Neuronal stem cell (in vitro differentiated cells): ENCODE data around the gene KHDC4.

Experiments used
- DNase-seq: peaks from one replicate; pipeline ENCODE4 v3.0.0-alpha.2; 2013; ENCODE audit warnings: low spot score
- H2AFZ ChIP-seq: one replicate; pipeline ENCODE4 v1.6.1; 2013; ENCODE audit warnings: mild to moderate bottlenecking, low read length, inconsistent platforms
- H2AK5ac ChIP-seq: 2 replicates; pipeline ENCODE4 v1.6.1; 2013; ENCODE audit warnings: low read depth, mild to moderate bottlenecking, inconsistent platforms, low read length, moderate library complexity, mixed read lengths
- H2BK120ac ChIP-seq: 2 replicates; pipeline ENCODE4 v1.6.1; 2013; ENCODE audit warnings: low read depth, mild to moderate bottlenecking, inconsistent platforms, low read length, moderate library complexity, mixed read lengths
- H2BK12ac ChIP-seq: one replicate; pipeline ENCODE4 v1.6.1; 2013; ENCODE audit warnings: low read length, inconsistent platforms
- H2BK15ac ChIP-seq: 2 replicates; pipeline ENCODE4 v1.6.1; 2013; ENCODE audit warnings: mild to moderate bottlenecking, low read length, inconsistent platforms, mixed read lengths
- H2BK5ac ChIP-seq: one replicate; pipeline ENCODE4 v1.6.1; 2013; ENCODE audit warnings: inconsistent platforms, mild to moderate bottlenecking, low read length, moderate library complexity
- H3K14ac ChIP-seq: one replicate; pipeline ENCODE4 v1.6.1; 2013; ENCODE audit warnings: low read length, inconsistent platforms
- H3K18ac ChIP-seq: 2 replicates; pipeline ENCODE4 v1.6.1; 2013; ENCODE audit warnings: low read length, inconsistent platforms
- H3K23ac ChIP-seq: 2 replicates; pipeline ENCODE4 v1.6.1; 2013; ENCODE audit warnings: low read depth, mild to moderate bottlenecking, mixed read lengths, low read length, inconsistent platforms; ENCODE audit not compliant: poor library complexity
- H3K27ac ChIP-seq: replicated peaks from 3 replicates; pipeline ENCODE4 v1.5.1; 2013; ENCODE audit warnings: low read length, inconsistent platforms
- H3K27me3 ChIP-seq, 3 experiments: 2 replicates each; pipeline ENCODE4 v1.6.1; 2013; ENCODE audit warnings: low read length in 3 of 3, mild to moderate bottlenecking in 2 of 3, inconsistent platforms in 1 of 3, low read depth in 1 of 3, mixed read lengths in 1 of 3, moderate library complexity in 1 of 3; ENCODE audit not compliant: control insufficient read depth in 3 of 3, insufficient read depth in 3 of 3
- H3K36me3 ChIP-seq, 2 donors: replicated peaks in 1 of 2; 2 replicates each; pipeline ENCODE4 v1.6.1; 2013; ENCODE audit warnings: low read length in 2 of 2; ENCODE audit not compliant: control insufficient read depth in 2 of 2, insufficient read depth in 2 of 2
- H3K4ac ChIP-seq: 2 replicates; pipeline ENCODE4 v1.6.1; 2013; ENCODE audit warnings: inconsistent platforms, mild to moderate bottlenecking, low read length, moderate library complexity
- H3K4me1 ChIP-seq, 2 donors: 1 replicate in 1 of 2; 2 replicates in 1 of 2; pipeline ENCODE4 v1.6.1; 2013; ENCODE audit warnings: low read length in 2 of 2, low read depth in 1 of 2; ENCODE audit not compliant: control insufficient read depth in 2 of 2, insufficient read depth in 1 of 2
- H3K4me2 ChIP-seq: one replicate; pipeline ENCODE4 v1.6.1; 2013; ENCODE audit warnings: mild to moderate bottlenecking, low read length, inconsistent platforms; ENCODE audit not compliant: insufficient read depth, poor library complexity, severe bottlenecking
- H3K4me3 ChIP-seq, 2 donors: 2 replicates each; pipeline ENCODE4 v1.5.1; 2013; ENCODE audit warnings: low read length in 2 of 2, mild to moderate bottlenecking in 2 of 2, inconsistent platforms in 1 of 2, moderate library complexity in 1 of 2
- H3K79me1 ChIP-seq: one replicate; pipeline ENCODE4 v1.6.1; 2013; ENCODE audit warnings: low read depth, mild to moderate bottlenecking, inconsistent platforms, low read length, moderate library complexity
- H3K9ac ChIP-seq: one replicate; pipeline ENCODE4 v1.6.1; 2013; ENCODE audit warnings: mild to moderate bottlenecking, low read depth, low read length, inconsistent platforms; ENCODE audit not compliant: poor library complexity
- H3K9me3 ChIP-seq, 2 donors: replicated peaks in 1 of 2; 2 replicates each; pipeline versions ENCODE3 to v1.6.1; 2013; ENCODE audit warnings: low read length in 2 of 2, mild to moderate bottlenecking in 2 of 2, inconsistent platforms in 1 of 2, low read depth in 1 of 2, mixed read lengths in 1 of 2, moderate library complexity in 1 of 2; ENCODE audit not compliant: control insufficient read depth in 2 of 2, insufficient read depth in 1 of 2
- H4K8ac ChIP-seq: one replicate; pipeline ENCODE4 v1.6.1; 2013; ENCODE audit warnings: low read depth, mild to moderate bottlenecking, inconsistent platforms, low read length, moderate library complexity
- H4K91ac ChIP-seq: one replicate; pipeline ENCODE4 v1.6.1; 2013; ENCODE audit warnings: low read length, low read depth, mild to moderate bottlenecking, inconsistent platforms; ENCODE audit not compliant: poor library complexity
- WGBS, 2 donors: extraction: QIAGEN DNeasy Blood & Tissue Kit; methylation state at CpG; one replicate each; pipeline ENCODE4 v1.1.7; 2013; ENCODE audit warnings: missing lambda C conversion rate in 2 of 2, mixed read lengths in 1 of 2; ENCODE audit not compliant: insufficient read length in 2 of 2, insufficient replicate concordance in 1 of 2; ENCODE audit errors: extremely low coverage in 2 of 2; 5-methylcytosine and 5-hydroxymethylcytosine counted together

KHDC4 gene

GRCh38 chr1:155973723-155974122 is 39.5 kb upstream of the KHDC4 start:
- Histone ChIP-seq H3K23ac (no peak overlapping the region), H3K4me2 (no peak overlapping the region), H2BK12ac (no peak overlapping the region), H2AFZ (no peak overlapping the region), H2AK5ac (no peak overlapping the region), H3K9ac (no peak overlapping the region), H3K4me1 (peaks cover 37 to 51% of the 10 kb centered on the region in 2 donors), H3K27me3 (no peaks in the 10 kb centered on the region), H2BK5ac (no peak overlapping the region), H3K4ac (no peak overlapping the region), H3K4me3 (no peak overlapping the region), H3K79me1 (peaks cover 24% of the 10 kb centered on the region), H3K18ac (no peak overlapping the region), H4K91ac (no peak overlapping the region), H2BK120ac (no peak overlapping the region), H3K27ac (no peak overlapping the region), H3K14ac (no peak overlapping the region), H3K36me3 (peaks cover 8 to 41% of the 10 kb centered on the region in 2 donors), H4K8ac (no peak overlapping the region), H2BK15ac (no peak overlapping the region), H3K9me3 (no peaks in the 10 kb centered on the region)
- no peak for DNase-seq
- WGBS, 2 donors: no CpG with 5 or more reads among the region's 3 CpGs

GRCh38 chr1:155971910-155972809 is 37.9 kb upstream of the KHDC4 start:
- peak overlapping the region; percentile 0 for H3K18ac ChIP-seq
- peak overlapping the region; percentile 65 for H3K9ac ChIP-seq
- no peak overlapping the region for H3K4me2 ChIP-seq
- H2BK15ac ChIP-seq: no peak overlapping the region
- H3K79me1 ChIP-seq: peaks cover 30% of the 10 kb centered on the region
- no peak overlapping the region for H2BK5ac ChIP-seq
- no peak overlapping the region for H4K8ac ChIP-seq
- DNase-seq: no peak
- H2BK12ac ChIP-seq: no peak overlapping the region
- H2AK5ac ChIP-seq: no peak overlapping the region
- no peak overlapping the region for H4K91ac ChIP-seq
- H3K4me1 ChIP-seq: peaks cover 53 to 64% of the 10 kb centered on the region in 2 donors
- H3K9me3 ChIP-seq: no peaks in the 10 kb centered on the region
- H3K27me3 ChIP-seq: no peaks in the 10 kb centered on the region
- H3K27ac ChIP-seq: no peak overlapping the region
- H3K4me3 ChIP-seq: no peak overlapping the region
- H2AFZ ChIP-seq: no peak overlapping the region
- no peak overlapping the region for H2BK120ac ChIP-seq
- H3K36me3 ChIP-seq: peaks cover 18 to 56% of the 10 kb centered on the region in 2 donors
- H3K4ac ChIP-seq: no peak overlapping the region
- no peak overlapping the region for H3K23ac ChIP-seq
- H3K14ac ChIP-seq: no peak overlapping the region
- no CpG with 5 or more reads among the region's 9 CpGs for WGBS, 2 donors

GRCh38 chr1:155970531-155971167 is 36.4 kb upstream of the KHDC4 start:
- Histone ChIP-seq H3K9ac (peak overlapping the region; percentile 63), H3K4me1 (peaks cover 46 to 61% of the 10 kb centered on the region in 2 donors), H3K23ac (no peak overlapping the region), H2BK120ac (no peak overlapping the region), H4K91ac (no peak overlapping the region), H2AK5ac (no peak overlapping the region), H3K27me3 (no peaks in the 10 kb centered on the region), H2AFZ (no peak overlapping the region), H3K9me3 (no peaks in the 10 kb centered on the region), H4K8ac (no peak overlapping the region), H3K27ac (peak overlapping the region; percentile 64), H2BK5ac (no peak overlapping the region), H3K79me1 (peaks cover 36% of the 10 kb centered on the region), H3K4me3 (no peak overlapping the region), H3K18ac (peak overlapping the region; percentile 56), H2BK12ac (no peak overlapping the region), H3K14ac (no peak overlapping the region), H3K36me3 (peaks cover 33 to 71% of the 10 kb centered on the region in 2 donors), H3K4me2 (peak overlapping the region; percentile 19), H3K4ac (no peak overlapping the region), H2BK15ac (no peak overlapping the region)
- DNase-seq: no peak
- WGBS, 2 donors: no CpG with 5 or more reads among the region's 11 CpGs

GRCh38 chr1:155969377-155969791 is 35.2 kb upstream of the KHDC4 start:
- Histone ChIP-seq H2BK5ac (peak overlapping the region; percentile 57), H3K18ac (no peak overlapping the region), H4K91ac (no peak overlapping the region), H4K8ac (no peak overlapping the region), H2BK120ac (no peak overlapping the region), H3K4ac (no peak overlapping the region), H2AK5ac (no peak overlapping the region), H3K9ac (peak overlapping the region; percentile 30), H3K9me3 (no peaks in the 10 kb centered on the region), H3K4me1 (peaks cover 33 to 48% of the 10 kb centered on the region in 2 donors), H3K14ac (peak overlapping the region; percentile 42), H2AFZ (no peak overlapping the region), H3K4me2 (no peak overlapping the region), H3K23ac (peak overlapping the region; percentile 93), H2BK12ac (no peak overlapping the region), H3K4me3 (no peak overlapping the region), H3K27me3 (no peaks in the 10 kb centered on the region), H3K36me3 (peaks cover 42 to 83% of the 10 kb centered on the region in 2 donors), H3K79me1 (peaks cover 36% of the 10 kb centered on the region), H2BK15ac (no peak overlapping the region), H3K27ac (peak overlapping the region; percentile 28)
- DNase-seq: no peak
- WGBS, 2 donors: no CpG with 5 or more reads among the region's 9 CpGs
